Measurements from ENCODE around the gene DSPP. TPM values are rescaled to one million over a fixed set of nuclear protein-coding genes. Genes with fewer than 3 reads are reported as not detected.
"Not testable (repeated sequence)": the region's sequence is repeated elsewhere in the genome, so short reads cannot be mapped to it uniquely, and the experiment has no call there.

Gene DSPP
- total RNA-seq: not detected in 2 replicates

DNA sequence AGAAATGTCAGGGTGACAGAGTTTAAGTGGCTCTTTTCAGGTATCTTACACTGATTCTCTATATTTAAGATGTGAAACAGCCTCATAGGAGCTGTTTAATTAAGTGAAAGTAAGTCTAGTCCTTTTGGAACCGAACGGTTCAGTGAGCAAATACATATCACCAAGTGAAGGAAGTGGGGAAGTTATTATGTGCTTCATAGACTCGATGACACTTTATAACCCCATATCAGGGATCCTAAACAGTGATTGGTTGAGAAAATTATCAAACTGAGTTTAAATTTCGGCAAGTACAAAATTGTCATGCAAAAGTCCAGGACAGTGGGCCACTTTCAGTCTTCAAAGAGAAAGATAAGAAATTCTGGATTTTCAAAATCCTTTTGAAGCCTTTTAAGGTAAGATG, at the start of gene DSPP:
Gene DSPP (plus strand): TSS at position 301 of the 400 bp plus-strand sequence. CDS start 2,380 bp downstream, outside the sequence.
- intact Hi-C loops (cut with micrococcal nuclease): no loop called here

DNA sequence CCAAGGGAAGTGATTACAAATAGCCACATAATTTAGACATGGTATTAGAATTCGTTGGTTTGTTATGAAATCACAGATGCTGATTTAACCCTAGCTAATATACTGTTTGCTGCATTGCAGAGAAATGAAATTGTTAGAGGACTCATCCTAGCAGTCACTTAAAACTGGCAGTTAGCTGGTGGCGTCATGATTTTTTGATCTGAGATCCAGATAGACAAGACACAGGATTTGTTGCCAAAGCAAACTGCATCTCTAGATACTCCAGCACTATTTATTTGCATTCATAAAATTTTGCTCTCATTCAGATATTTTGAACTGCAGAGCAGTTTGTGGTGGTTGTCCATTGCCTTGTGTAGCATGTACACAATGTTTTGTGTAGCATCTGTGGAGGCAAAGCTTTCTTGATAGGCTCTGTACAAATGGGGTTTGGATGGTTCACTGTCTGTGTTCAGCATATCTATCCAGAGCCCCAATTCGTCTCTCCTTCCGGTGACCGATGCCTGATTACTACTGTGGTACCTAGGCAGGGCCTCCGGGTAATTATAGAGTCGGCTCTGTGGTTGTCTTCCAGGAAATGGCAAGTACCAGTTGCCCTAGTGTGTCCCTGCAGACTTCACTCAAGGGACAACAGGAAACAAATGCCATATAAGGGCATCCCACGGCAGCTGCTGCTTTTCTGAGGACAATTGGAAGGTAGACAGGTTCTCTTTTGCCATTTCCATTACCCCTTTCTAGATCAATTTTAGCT, 49.1 kb upstream of the DSPP start:
- intact Hi-C loops (cut with micrococcal nuclease): loop anchor here (2.0 kb wide), 1 partner anchor 168 kb away; the partner anchor contains the start of gene HSD17B11

GRCh38 chr4:87560802-87561201, 47.5 kb upstream of the DSPP start:
- intact Hi-C loops (cut with micrococcal nuclease): no loop called here

GRCh38 chr4:87565746-87566145, 42.6 kb upstream of the DSPP start:
- intact Hi-C loops (cut with micrococcal nuclease): no loop called here

DNA sequence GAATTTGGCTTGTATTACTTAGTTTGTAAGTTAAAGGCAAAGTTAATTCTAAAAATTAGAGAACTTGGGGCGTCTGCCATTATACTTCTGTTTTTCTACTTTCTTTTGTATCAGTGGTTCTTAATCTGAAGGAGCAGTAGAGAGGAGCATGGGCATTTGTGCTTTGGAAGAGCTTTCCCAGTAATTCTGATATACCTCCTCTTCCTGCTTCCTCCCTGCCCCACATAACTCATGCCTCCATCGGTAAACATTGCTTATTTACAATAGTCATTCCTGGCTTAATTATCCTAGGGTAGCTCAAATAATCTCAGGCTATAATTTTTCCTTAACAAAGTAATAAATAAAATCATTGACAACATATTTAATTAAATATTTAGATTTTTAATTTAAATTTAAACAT, 42.1 kb upstream of the DSPP start:
- intact Hi-C loops (cut with micrococcal nuclease): no loop called here

DNA sequence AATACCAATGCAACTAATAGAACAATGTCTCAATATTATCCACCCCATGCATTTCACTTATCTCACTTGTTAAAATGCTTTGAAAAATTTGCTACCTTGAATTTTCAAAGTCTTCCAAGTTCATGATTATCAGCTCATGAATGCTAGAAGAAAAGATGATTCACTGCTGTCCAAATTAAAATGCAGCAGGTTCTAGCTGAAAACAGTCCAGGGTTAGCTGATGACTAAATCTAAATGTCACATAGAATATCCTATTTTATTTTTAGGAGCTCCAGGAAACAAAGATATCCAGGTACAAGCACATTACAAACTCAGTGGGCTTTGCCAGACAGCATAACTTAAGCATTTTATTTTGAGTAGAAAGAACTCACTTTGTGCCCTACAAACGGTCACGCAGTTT, 41.1 kb upstream of the DSPP start:
- intact Hi-C loops (cut with micrococcal nuclease): no loop called here

GRCh38 chr4:87570290-87570805, 38.0 kb upstream of the DSPP start:
- intact Hi-C loops (cut with micrococcal nuclease): no loop called here

- intact Hi-C loops (cut with micrococcal nuclease): not testable (repeated sequence)
Measured at GRCh38 chr4:87574376-87574775, 34.0 kb upstream of the DSPP start.

DNA sequence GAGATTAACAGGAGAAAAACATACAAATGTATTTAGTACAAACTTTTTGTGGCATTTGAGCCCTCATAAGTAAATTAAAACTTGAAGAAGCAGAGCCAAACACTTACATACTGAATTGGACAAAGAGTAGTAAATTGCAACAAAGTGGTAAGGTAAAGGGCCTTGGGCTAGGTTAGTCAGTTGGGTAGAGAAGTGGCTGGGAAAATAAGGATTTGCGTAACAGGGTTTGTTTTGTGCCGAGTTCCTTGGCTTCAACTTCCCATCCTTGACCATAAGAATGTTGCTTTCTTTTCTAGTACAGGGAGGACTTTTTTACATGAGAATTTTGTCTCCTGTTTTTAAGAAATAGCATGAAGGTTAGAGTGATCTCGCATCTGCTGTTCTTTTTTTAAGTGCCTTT, 33.3 kb upstream of the DSPP start:
- intact Hi-C loops (cut with micrococcal nuclease): no loop called here

DNA sequence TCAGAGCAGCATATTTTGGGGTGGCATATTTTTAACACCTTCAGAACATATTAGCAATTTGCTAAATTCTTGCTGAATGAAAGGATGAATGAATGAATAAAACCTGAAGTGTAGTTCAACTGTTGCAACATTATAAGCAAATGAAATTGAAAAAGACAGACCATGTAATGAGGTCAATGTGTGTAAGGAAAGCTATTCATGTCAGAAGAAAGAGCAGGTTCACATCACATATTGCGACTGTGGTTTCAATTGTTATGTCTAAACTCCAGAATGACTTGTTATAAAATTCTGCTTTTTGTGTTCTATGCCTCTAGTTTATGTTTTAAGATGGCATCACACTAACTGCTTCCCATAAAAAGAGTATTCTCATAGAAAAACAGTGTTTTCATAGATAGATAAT, 32.9 kb upstream of the DSPP start:
- intact Hi-C loops (cut with micrococcal nuclease): no loop called here

DNA sequence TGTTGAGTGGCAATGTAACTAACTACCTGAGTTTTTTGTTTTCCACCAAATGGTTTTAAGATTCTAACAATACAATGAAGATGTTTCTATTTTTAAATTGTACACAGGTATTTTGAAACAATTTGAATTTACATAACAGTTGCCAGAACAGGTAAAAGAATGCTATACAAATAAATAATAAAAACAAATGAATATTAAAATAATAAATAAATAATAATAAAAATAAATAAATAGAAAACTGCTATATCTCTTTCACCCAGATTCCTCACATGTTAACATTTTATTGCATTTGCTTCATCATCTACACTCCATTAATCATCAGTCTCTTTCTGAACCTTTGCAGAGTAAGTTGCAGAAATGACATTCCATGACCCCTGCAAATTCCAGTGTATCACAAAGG, 32.3 kb upstream of the DSPP start:
- intact Hi-C loops (cut with micrococcal nuclease): no loop called here

GRCh38 chr4:87579478-87579877, 28.9 kb upstream of the DSPP start:
- intact Hi-C loops (cut with micrococcal nuclease): no loop called here

- intact Hi-C loops (cut with micrococcal nuclease): no loop called here
Measured at GRCh38 chr4:87580057-87580456, 28.3 kb upstream of the DSPP start.

GRCh38 chr4:87584222-87584908, 24.0 kb upstream of the DSPP start:
- intact Hi-C loops (cut with micrococcal nuclease): no loop called here

DNA sequence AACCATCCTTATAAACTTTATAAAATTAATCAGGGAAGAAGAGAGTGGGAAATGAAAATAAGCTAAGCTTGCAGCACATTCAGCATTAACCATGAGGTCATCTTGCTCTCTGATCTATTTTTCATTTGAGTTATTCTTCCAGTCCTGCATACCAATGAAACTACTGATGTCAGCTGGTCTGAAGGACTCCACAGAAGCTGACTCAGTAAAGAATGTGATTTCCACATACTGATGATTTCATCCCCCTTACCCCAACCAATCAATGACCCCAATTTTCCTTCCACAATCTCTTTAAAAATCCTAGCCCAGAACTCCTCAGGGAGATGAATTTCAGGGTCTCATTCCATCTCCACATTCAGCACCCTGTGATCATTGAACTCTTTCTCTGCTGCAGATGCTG, 18.8 kb upstream of the DSPP start:
- intact Hi-C loops (cut with micrococcal nuclease): no loop called here

- intact Hi-C loops (cut with micrococcal nuclease): no loop called here
Measured at GRCh38 chr4:87592124-87592523, 16.2 kb upstream of the DSPP start.

GRCh38 chr4:87601361-87601760, 7.0 kb upstream of the DSPP start:
- intact Hi-C loops (cut with micrococcal nuclease): no loop called here

DNA sequence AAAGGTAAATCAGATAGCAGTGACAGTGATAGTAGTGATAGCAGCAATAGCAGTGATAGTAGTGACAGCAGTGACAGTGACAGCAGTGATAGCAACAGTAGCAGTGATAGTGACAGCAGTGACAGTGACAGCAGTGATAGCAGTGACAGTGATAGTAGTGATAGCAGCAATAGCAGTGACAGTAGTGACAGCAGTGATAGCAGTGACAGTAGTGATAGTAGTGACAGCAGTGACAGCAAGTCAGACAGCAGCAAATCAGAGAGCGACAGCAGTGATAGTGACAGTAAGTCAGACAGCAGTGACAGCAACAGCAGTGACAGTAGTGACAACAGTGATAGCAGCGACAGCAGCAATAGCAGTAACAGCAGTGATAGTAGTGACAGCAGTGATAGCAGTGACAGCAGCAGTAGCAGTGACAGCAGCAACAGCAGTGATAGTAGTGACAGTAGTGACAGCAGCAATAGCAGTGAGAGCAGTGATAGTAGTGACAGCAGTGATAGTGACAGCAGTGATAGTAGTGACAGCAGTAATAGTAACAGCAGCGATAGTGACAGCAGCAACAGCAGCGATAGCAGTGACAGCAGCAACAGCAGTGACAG, 6.1 kb downstream of the DSPP start:
- intact Hi-C loops (cut with micrococcal nuclease): no loop called here

DNA sequence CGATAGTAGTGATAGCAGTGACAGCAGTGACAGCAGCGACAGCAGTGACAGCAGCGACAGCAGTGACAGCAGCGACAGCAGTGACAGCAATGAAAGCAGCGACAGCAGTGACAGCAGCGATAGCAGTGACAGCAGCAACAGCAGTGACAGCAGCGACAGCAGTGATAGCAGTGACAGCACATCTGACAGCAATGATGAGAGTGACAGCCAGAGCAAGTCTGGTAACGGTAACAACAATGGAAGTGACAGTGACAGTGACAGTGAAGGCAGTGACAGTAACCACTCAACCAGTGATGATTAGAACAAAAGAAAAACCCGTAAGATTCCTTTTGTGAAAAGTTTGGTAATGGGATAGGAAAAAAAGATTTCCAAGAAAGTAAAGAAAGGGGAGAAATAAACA, 7.9 kb downstream of the DSPP start:
- intact Hi-C loops (cut with micrococcal nuclease): no loop called here

DNA sequence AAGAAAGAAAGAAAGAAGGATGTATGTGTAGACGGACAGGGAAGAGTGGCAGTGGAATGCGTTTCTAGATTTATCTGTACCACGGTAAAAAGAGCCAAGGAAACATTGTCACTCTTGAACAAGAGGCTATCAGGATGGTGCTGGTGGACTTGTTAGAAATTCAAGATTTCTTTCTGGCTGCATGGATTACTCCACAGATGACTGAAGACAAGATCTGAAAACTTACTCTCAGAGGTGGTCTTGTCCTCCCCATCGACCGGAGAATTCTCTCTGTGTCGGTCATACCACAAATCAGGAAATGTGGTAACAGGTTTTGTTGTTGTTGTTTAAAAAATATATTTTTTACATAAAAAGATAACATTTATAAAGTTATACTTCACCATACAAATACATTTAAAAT, 11.8 kb downstream of the DSPP start:
- intact Hi-C loops (cut with micrococcal nuclease): no loop called here

DNA sequence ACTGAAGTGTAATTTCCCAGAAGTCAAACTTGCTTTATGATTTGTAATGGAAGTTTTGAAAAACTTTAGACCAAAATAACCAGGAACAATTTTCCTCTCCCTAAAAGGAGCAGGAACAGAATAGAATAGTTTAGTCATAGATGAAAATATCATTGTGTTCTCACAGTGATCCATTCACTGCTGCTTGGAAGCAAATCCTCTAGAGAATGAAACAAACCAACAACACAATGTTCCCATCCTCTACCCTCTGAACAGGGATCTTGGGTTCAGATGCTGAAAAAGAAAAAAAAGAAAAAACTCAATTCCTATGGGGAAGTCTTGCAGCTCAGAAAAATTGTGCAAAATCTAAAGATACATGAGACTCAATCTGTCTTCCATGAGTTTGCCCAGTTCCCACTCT, 12.2 kb downstream of the DSPP start:
- intact Hi-C loops (cut with micrococcal nuclease): no loop called here

DNA sequence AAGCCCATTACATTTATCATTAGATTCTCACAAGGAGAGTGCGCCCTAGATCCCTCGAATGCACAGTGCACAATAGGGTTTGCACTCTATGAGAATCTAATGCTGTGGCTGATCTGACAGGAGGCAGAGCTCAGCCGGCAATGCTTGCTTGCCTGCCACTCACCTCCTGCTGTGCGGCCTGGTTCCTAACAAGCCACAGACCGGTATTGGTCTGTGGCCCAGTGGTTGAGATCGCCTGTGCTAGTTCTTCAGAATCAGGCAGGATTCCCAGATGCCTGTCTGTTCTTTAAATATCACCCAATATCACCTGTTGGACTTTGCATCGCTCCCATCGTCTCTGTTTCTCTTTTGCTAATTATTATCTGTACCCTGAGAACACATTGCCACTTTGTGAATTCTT, 14.0 kb downstream of the DSPP start:
- intact Hi-C loops (cut with micrococcal nuclease): no loop called here
